HG02884 (cell line): Measurements from ENCODE around the gene NDUFV2.
A peak's percentile ranks its signal among the peaks of the same experiment; 100 is the strongest.

Source experiments
- ATAC-seq: cut with Tn5 transposase; IDR thresholded peaks from one replicate; pipeline ENCODE4 v1.9.1; 2021; ENCODE audit warnings: mild to moderate bottlenecking, moderate library complexity; ENCODE audit not compliant: unreplicated experiment

NDUFV2 gene

GRCh38 chr18:9102508-9103375 is at the start of gene NDUFV2:
TSS of gene NDUFV2 (plus strand) at chr18:9102699. CDS start at chr18:9102744, 45 bp downstream.
- peak; percentile 87 for ATAC-seq

GRCh38 chr18:9053814-9054213 is 48.7 kb upstream of the NDUFV2 start:
- ATAC-seq = no peak

- ATAC-seq = no peak
Measured at GRCh38 chr18:9055185-9055584, 47.3 kb upstream of the NDUFV2 start.

DNA sequence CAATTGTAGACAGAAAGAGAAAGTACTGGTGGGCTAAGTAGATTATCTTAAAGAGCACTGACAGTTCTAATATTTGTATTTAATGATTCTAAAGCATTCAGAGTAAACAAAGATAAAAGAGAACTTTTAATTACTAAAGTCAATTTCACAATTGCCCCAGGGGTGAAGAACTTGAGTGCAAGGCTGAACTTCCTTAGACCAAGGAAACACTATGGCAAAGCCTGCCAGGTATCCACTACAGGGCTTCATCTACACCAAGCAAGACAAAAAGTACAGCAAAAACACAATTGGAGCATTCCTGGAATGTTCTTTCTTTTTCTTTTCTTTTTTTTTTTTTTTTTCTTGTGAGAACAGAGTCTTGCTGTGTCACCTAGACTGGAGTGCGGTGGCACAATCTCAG is 46.9 kb upstream of the NDUFV2 start:
- no peak for ATAC-seq

GRCh38 chr18:9057646-9058045 is 44.9 kb upstream of the NDUFV2 start:
- ATAC-seq = no peak

- no peak for ATAC-seq
Measured at GRCh38 chr18:9058406-9058805, 44.1 kb upstream of the NDUFV2 start.

- ATAC-seq = peak; percentile 1
Measured at GRCh38 chr18:9062418-9062751, 40.1 kb upstream of the NDUFV2 start.

GRCh38 chr18:9065864-9066263 is 36.6 kb upstream of the NDUFV2 start:
- no peak for ATAC-seq

- no peak for ATAC-seq
Measured at GRCh38 chr18:9066358-9066757, 36.1 kb upstream of the NDUFV2 start.

DNA sequence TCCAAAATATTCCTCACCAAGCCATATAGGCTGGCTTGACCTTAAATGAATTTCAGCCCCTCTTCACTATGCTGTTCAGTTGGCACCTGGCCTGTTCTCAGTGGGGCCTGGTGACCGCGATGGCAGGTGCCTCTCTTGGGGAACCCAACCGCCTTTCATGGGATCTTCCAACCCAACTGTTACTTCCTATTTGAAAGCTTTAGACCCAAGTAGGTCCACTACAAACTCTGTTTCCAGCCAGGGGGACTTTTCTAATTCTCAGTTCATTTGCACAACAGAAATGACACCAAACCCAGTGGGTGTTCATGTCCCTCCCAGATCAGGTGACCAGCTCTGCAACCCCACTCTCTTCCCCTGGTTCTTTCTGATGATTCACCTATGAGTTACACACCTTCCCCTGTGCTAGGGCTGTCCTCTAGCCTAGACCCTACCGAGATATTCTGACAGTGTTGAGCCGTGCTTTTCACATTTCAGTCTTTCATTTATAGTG is 35.6 kb upstream of the NDUFV2 start:
- ATAC-seq = peak; percentile 68

DNA sequence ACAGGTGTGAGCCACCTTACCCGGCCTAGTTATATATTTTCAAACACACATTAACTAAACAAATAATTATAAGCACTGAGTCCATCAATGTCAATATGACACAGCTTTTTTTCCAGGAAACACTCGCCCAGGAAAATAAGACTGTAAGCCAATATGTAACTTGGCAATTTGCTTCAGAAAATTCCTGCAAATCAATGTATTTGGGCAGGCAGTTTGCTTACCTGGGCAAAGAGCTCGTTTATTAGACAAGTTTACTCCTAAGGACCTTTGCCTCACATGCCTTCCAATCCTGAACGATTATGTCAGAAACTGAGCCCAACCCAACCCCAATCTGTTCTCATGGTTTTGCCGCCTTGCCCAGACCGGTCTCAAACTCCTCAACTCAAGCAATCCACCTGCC is 34.7 kb upstream of the NDUFV2 start:
- no peak for ATAC-seq

GRCh38 chr18:9068346-9068745 is 34.2 kb upstream of the NDUFV2 start:
- ATAC-seq = no peak

DNA sequence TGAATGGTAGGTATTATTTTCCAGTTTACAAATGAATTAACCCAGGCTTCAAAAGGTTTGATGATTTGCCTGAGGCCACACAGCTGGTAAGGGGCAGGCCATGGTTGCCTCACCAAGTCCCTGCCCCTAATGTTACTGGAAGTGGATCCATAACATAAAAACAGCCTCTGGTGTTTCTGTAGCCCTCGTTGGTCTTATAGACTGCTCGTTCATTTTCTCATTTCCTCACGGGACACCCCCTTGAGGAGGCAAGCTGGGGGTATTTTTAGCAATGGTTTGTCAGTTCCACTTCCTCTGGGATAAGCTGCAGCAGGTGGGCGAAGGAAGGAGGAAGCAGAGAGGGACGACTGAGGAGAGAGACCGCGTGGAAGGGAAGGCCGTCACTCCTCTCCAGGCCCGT is 32.9 kb upstream of the NDUFV2 start:
- no peak for ATAC-seq

DNA sequence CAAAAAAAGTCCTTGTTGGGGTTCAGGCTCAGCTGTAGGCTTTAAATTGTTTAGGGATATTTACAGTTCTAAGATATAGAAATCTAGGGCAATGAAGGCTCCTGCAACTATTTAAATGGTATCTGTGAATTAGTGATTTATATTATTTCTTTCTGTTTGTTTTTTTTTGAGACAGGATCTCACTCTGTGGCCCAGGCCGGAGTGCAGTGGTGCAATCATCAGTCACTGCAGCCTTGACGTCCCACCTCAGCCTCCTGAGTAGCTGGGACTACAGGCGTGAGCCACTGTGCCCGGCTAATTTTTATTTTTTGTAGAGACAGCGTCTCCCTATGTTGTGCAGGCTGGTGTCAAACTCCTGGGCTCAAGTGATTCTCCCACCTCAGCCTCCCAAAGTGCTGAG is 32.3 kb upstream of the NDUFV2 start:
- no peak for ATAC-seq

GRCh38 chr18:9079818-9080528 is 22.5 kb upstream of the NDUFV2 start:
- no peak for ATAC-seq

GRCh38 chr18:9081940-9082339 is 20.6 kb upstream of the NDUFV2 start:
- ATAC-seq = no peak

DNA sequence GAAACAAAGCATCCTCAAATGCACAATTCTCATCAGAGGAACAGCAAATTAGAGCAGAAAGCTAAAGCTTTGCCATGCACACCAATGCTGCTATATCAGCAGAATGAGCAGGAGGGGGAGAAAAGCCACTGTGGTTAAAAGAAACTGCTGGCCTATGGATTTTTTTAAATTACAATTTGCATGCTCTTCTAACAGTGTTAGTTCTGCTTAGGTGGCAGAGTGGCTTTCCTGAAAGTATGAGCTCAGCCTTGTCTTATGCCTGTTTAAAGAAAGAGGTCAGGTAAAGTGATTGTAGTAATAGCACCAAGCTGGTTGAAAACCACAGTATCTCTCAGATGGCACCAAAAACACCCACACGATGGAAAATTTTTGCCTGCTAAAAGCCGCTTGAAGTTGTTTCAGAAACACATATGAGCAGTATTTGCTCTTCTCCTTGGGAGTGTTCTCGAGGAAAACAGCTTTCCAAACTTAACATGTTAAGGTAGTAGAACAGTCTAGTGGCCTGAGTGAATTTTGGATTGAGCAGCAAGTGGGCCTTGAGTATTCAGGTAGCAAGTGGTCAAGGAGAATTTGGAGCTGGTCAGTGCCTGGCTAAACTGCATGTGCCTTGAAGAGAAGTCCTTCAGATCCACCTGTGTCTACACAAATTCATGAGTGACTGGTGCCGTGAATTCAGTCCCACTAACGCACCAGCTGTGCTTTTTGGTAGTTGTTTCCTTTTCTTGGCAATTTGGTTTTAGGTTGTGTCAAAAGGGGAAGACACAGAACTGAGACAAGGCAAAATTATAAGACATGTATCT is 19.6 kb upstream of the NDUFV2 start:
- peak; percentile 83 for ATAC-seq

- ATAC-seq = no peak
Measured at GRCh38 chr18:9086015-9086414, 16.5 kb upstream of the NDUFV2 start.

- ATAC-seq = no peak
Measured at GRCh38 chr18:9086624-9087023, 15.9 kb upstream of the NDUFV2 start.

DNA sequence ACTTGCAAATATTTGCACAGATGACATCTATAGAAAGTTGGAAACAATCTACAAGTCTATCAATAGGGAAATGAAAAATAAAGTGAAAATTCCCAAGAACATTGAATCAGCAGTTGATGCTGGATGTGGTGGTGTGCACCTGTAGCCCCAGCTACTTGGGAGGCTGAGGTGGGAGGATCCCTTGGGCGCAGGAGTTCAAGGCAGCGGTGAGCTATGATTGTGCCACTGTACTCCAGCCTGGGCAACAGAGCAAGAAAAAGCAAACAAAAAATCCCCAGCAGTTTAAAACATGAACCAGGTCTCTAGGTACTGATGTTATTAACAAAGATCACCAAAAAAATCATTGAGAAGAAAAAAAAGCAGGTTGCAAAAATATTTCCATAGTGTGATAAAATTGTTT is 15.4 kb upstream of the NDUFV2 start:
- no peak for ATAC-seq

DNA sequence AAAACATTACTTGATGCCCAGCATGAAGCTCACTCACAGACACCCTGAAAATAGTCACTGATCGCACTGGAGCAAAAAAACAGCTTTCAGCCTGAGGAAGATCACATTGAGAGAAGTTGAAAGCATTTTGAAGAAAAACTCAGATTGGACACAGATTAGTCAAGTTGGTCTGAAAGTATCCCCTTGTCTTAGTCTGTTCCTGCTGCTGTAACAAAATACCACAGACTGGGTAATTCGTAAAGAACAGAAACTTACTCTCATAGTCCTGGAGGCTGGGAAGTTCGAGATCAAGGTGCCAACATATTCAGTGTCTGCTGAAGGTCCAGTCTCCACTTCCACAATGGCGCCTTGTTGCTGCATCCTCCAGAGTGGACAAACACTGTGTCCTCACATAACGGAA is 14.2 kb upstream of the NDUFV2 start:
- ATAC-seq = no peak
